GM19351 (cell line): Measurements from ENCODE around the gene ZNF485.

Experiments
- ATAC-seq: cut with Tn5 transposase; IDR thresholded peaks from one replicate; pipeline ENCODE4 v1.9.1; 2021; ENCODE audit warnings: mild to moderate bottlenecking, moderate library complexity; ENCODE audit not compliant: unreplicated experiment

The ZNF485 gene

GRCh38 chr10:43666552-43666951, 60.3 kb downstream of the ZNF485 start:
- no peak for ATAC-seq

- no peak for ATAC-seq
Observed at GRCh38 chr10:43667317-43667731, 61.1 kb downstream of the ZNF485 start.
